Measurements from ENCODE around the gene ENTR1. TPM values are rescaled to one million over a fixed set of nuclear protein-coding genes. Genes with fewer than 3 reads are reported as not detected.

ENTR1 gene
- total and polyA plus RNA-seq, 2 of the 13 experiments (the other 11 are each of a cell fraction or from before 2014, with no cell fraction given), result 70.1 to 76.4 TPM

- TF ChIP-seq GABPA (IDR thresholded peaks at IDR 0.05; ENCODE audit: low read depth, low read length) (no peak), GABPA (CRISPR knock-in tag; IDR thresholded peaks at IDR 0.05; ENCODE audit: low read depth) (no peak), DR1 (CRISPR knock-in tag; IDR thresholded peaks at IDR 0.05) (no peak), ZNF720 (CRISPR knock-in tag; IDR thresholded peaks at IDR 0.05) (no peak), NFRKB (IDR thresholded peaks at IDR 0.05) (no peak), ZNF382 (CRISPR knock-in tag; IDR thresholded peaks at IDR 0.05; ENCODE audit: borderline replicate concordance) (no peak), ZNF329 (CRISPR knock-in tag; IDR thresholded peaks at IDR 0.05; ENCODE audit: low read depth) (no peak)
Measured at GRCh38 chr9:136432591-136432990, 22.2 kb upstream of the ENTR1 start (continued).

DNA sequence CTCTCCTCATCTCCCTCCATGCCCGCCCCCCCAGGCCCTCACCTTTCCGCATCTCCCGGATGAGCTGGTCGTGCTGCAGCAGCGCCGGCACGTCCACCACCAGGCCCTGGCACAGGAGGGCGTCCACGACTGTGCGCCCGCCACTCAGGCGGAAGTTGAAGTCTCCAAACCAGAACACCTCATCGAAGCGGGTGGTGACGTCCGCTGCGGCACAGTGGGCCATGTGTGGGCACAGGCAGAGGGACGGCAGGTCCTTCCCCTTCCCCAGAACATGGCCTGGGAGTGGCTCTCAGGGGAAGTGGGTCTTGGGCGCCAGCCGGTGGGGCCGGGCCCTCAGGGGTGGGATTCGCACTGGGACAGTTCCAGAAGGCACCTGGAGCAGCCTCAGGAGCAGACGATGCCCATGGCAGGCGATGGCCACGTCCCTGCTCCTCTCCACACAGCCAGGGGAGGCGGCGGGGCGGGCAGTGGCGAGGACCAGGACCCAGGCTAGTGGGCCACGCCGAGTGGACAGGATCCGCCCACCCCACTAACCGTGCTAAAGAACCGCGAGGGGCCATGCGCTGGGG, 21.5 kb upstream of the ENTR1 start:
- TF ChIP-seq TEAD3 (CRISPR knock-in tag; optimal IDR thresholded peaks at IDR 0.05; ENCODE audit: borderline replicate concordance) (no peak), AGO2 (optimal IDR thresholded peaks at IDR 0.05; ENCODE audit: low read depth, low read length) (peak; percentile 12)
- peaks cover 4 to 6% of the 10 kb centered on the region in 2 experiments; a peak in 2 of 5 replicates for H3K36me3 ChIP-seq (replicated peaks in 1 of 2; ENCODE audit: control insufficient read depth in 1 of 2, insufficient read depth in 2 of 2, low read length in 2 of 2)
- FAIRE-seq (no peak), DNase-seq (ENCODE audit: low spot score) (no peak), ATAC-seq (no peak)
- intact Hi-C loops (cut with micrococcal nuclease; ENCODE audit: unreplicated experiment), result no loop called here
- in situ Hi-C loops (cut with HindIII; ENCODE audit: extremely low pct_ligation_motif_present, low pct_unique_long_range_greater_than_20kb), result no loop called here
- no TSS peak for BruUV-seq (replicated peaks)
- peaks cover 5% of the 10 kb centered on the region for H3K79me2 ChIP-seq (ENCODE audit: insufficient read depth, low read length)
- no peak overlapping the region for H3K27ac ChIP-seq (ENCODE audit: extremely low read length, insufficient read depth, low read length)
- POLR2A ChIA-PET, result no interaction called here
- no peak overlapping the region for H3K9ac ChIP-seq (ENCODE audit: insufficient read depth, low read depth, low read length)
- H3K4me1 ChIP-seq (ENCODE audit: insufficient read depth, low read length), result peaks cover 6% of the 10 kb centered on the region; the same call in 1 of the 2 replicates
- no peaks in the 10 kb centered on the region for H3K9me3 ChIP-seq (ENCODE audit: low read length)
- H3K4me2 ChIP-seq (ENCODE audit: low read depth, low read length), result no peak overlapping the region
- 94% methylated on average over 26 of the region's 36 CpGs for WGBS (ENCODE audit: low lambda C conversion rate)
- H3K4me3 ChIP-seq (replicated peaks in 1 of 3; ENCODE audit: insufficient read depth in 1 of 3, low read depth in 2 of 3, low read length in 3 of 3), result no peak overlapping the region
- H4K20me1 ChIP-seq (ENCODE audit: insufficient read depth, low read length), result peaks cover 5% of the 10 kb centered on the region; the same call in 1 of the 2 replicates
- CTCF ChIA-PET (ENCODE audit: low intra/inter-chr PET ratio, low total read pairs), result no interaction called here
- H2AFZ ChIP-seq (ENCODE audit: low read length), result no peak overlapping the region
- no peaks in the 10 kb centered on the region for H3K27me3 ChIP-seq (ENCODE audit: control insufficient read depth in 1 of 2, insufficient read depth in 2 of 2, low read length in 2 of 2)

Data from HepG2 (cell line).